ENCODE measurements around the gene IL17RE.

Gene IL17RE

GRCh38 chr3:9903904-9904303 is 1.3 kb downstream of the IL17RE start:
- DNase-seq (ENCODE audit: low spot score), result no peak

GRCh38 chr3:9906480-9906879 is 3.8 kb downstream of the IL17RE start:
- no peak for DNase-seq (ENCODE audit: low spot score)

GRCh38 chr3:9908286-9908685 is 5.6 kb downstream of the IL17RE start:
- DNase-seq (ENCODE audit: low spot score), result no peak

- DNase-seq (ENCODE audit: low spot score), result no peak
These were observed 6.8 kb downstream of the IL17RE start for GRCh38 chr3:9909221-9910013.

GRCh38 chr3:9911863-9912262 is 9.2 kb downstream of the IL17RE start:
- DNase-seq (ENCODE audit: low spot score), result no peak

GRCh38 chr3:9912294-9912935 is 9.8 kb downstream of the IL17RE start:
- DNase-seq (ENCODE audit: low spot score), result no peak

GRCh38 chr3:9913601-9914000 is 11.0 kb downstream of the IL17RE start:
- no peak for DNase-seq (ENCODE audit: low spot score)

GRCh38 chr3:9914011-9914410 is 11.4 kb downstream of the IL17RE start:
- no peak for DNase-seq (ENCODE audit: low spot score)

- DNase-seq (ENCODE audit: low spot score), result no peak
These were observed 12.1 kb downstream of the IL17RE start for GRCh38 chr3:9914559-9915253.

GRCh38 chr3:9915254-9916141 is 12.8 kb downstream of the IL17RE start:
- peak; percentile 65 for DNase-seq (ENCODE audit: low spot score)

- no peak for DNase-seq (ENCODE audit: low spot score)
These were observed 13.7 kb downstream of the IL17RE start for GRCh38 chr3:9916346-9916733.

- peak; percentile 85 for DNase-seq (ENCODE audit: low spot score)
These were observed 14.4 kb downstream of the IL17RE start, which contains the start of gene IL17RC for GRCh38 chr3:9916734-9917680. IL17RC (plus strand) TSS chr3:9917098; CDS start chr3:9917316, 218 bp downstream.

GRCh38 chr3:9917820-9918219 is 15.2 kb downstream of the IL17RE start:
- DNase-seq (ENCODE audit: low spot score), result no peak

- no peak for DNase-seq (ENCODE audit: low spot score)
These were observed 15.8 kb downstream of the IL17RE start for GRCh38 chr3:9918261-9919038.

- DNase-seq (ENCODE audit: low spot score), result no peak
These were observed 25.5 kb downstream of the IL17RE start for GRCh38 chr3:9928158-9928557.

GRCh38 chr3:9930804-9931418 is 28.3 kb downstream of the IL17RE start:
- DNase-seq (ENCODE audit: low spot score), result no peak

- DNase-seq (ENCODE audit: low spot score), result peak; percentile 46
These were observed 29.8 kb downstream of the IL17RE start for GRCh38 chr3:9932535-9932842.

- DNase-seq (ENCODE audit: low spot score), result peak; percentile 71
These were observed 30.4 kb downstream of the IL17RE start for GRCh38 chr3:9932843-9933560.

Data from cerebellar cortex (tissue), 1 donor.